HepG2 (cell line): ENCODE data around the gene CRISPLD2. TPM values are rescaled to one million over a fixed set of nuclear protein-coding genes. Genes with fewer than 3 reads are reported as not detected.
A peak's percentile ranks its signal among the peaks of the same experiment; 100 is the strongest.

ENCODE experiments used
- ATAC-seq: fragments of 200-7000 bp; cut with Tn5 transposase; 3 replicates; pipeline ENCODE4 v1.9.1; 2020; ENCODE audit warnings: mild to moderate bottlenecking, moderate library complexity
- BruUV-seq: library from RNA; stranded (reverse); fragments of 400-500 nt; replicated peaks from 2 replicates; lab custom pipeline; 2021; lab: Mats Ljungman, UMichigan
- CTCF ChIA-PET: fragments of 300-600 bp; formaldehyde crosslinking; extraction: SDS; loops from one replicate; lab custom pipeline; 2021; ENCODE audit warnings: low total read pairs, inconsistent platforms, low intra/inter-chr PET ratio; lab: Yijun Ruan, JAX
- POLR2A ChIA-PET: fragments of 350-600 bp; sonication (Branson Sonifier 250); formaldehyde crosslinking; loops from one replicate; lab custom pipeline; 2020; ENCODE audit warnings: antibody characterized with exemption, inconsistent platforms; lab: Yijun Ruan, JAX
- DNase-seq: peaks from one replicate; pipeline ENCODE4 v3.0.0-alpha.2; 2015; ENCODE audit warnings: low spot score
- FAIRE-seq: peaks from 3 replicates; lab custom pipeline; 2011; peaks lifted over from hg19 to GRCh38; lab: Jason Lieb, UNC
- H2AFZ ChIP-seq: one replicate; pipeline ENCODE4 v1.6.1; 2011; ENCODE audit warnings: low read length, inconsistent platforms
- H3K27ac ChIP-seq: fragments of 300-600 bp; 3 replicates; pipeline ENCODE4 v1.8.0; 2011; ENCODE audit warnings: mixed run types, mild to moderate bottlenecking, mixed read lengths, low read length, inconsistent platforms; ENCODE audit not compliant: insufficient read depth; ENCODE audit errors: extremely low read length
- H3K27me3 ChIP-seq, 2 experiments: fragments of 200-600 bp in 1 of 2; 2 replicates in 1 of 2; 3 replicates in 1 of 2; pipeline versions ENCODE4 v1.6.0 to v1.8.0; 2011; ENCODE audit warnings: low read length in 2 of 2, mild to moderate bottlenecking in 2 of 2, moderate library complexity in 2 of 2, inconsistent platforms in 1 of 2; ENCODE audit not compliant: insufficient read depth in 2 of 2, control insufficient read depth in 1 of 2
- H3K36me3 ChIP-seq, 2 experiments: fragments of 200-600 bp in 1 of 2; replicated peaks in 1 of 2; 2 replicates in 1 of 2; 3 replicates in 1 of 2; pipeline versions ENCODE4 v1.5.1 to v1.8.0; 2011; ENCODE audit warnings: low read length in 2 of 2, inconsistent platforms in 1 of 2; ENCODE audit not compliant: insufficient read depth in 2 of 2, control insufficient read depth in 1 of 2
- H3K4me1 ChIP-seq: 2 replicates; pipeline ENCODE4 v1.5.1; 2012; ENCODE audit warnings: low read length, inconsistent platforms; ENCODE audit not compliant: insufficient read depth
- H3K4me2 ChIP-seq: 2 replicates; pipeline ENCODE4 v1.6.0; 2011; ENCODE audit warnings: low read depth, low read length, inconsistent platforms
- H3K4me3 ChIP-seq, 3 experiments: fragments of 200-600 bp in 1 of 3; sonication (generic), shearing (Covaris generic) in 1 of 3; replicated peaks in 1 of 3; 2 replicates each; pipeline ENCODE4 v1.5.1; 2011 to 2016; ENCODE audit warnings: low read length in 3 of 3, inconsistent platforms in 2 of 3, low read depth in 2 of 3, mild to moderate bottlenecking in 2 of 3, control low read depth in 1 of 3, mixed read lengths in 1 of 3; ENCODE audit not compliant: insufficient read depth in 1 of 3
- H3K79me2 ChIP-seq: one replicate; pipeline ENCODE4 v1.6.1; 2011; ENCODE audit warnings: low read length, inconsistent platforms; ENCODE audit not compliant: insufficient read depth
- H3K9ac ChIP-seq: 2 replicates; pipeline ENCODE4 v1.6.0; 2011; ENCODE audit warnings: mild to moderate bottlenecking, low read depth, low read length, inconsistent platforms; ENCODE audit not compliant: insufficient read depth
- H3K9me3 ChIP-seq: 2 replicates; pipeline ENCODE4 v1.5.1; 2012; ENCODE audit warnings: mild to moderate bottlenecking, low read length
- H4K20me1 ChIP-seq: 2 replicates; pipeline ENCODE4 v1.6.0; 2011; ENCODE audit warnings: inconsistent platforms, mild to moderate bottlenecking, low read length, moderate library complexity; ENCODE audit not compliant: insufficient read depth
- BCL6 ChIP-seq: IDR thresholded peaks from 2 replicates; pipeline ENCODE4 v1.6.1; 2016; ENCODE audit warnings: missing genetic modification reagents, missing compliant biosample characterization
- CEBPB ChIP-seq: IDR thresholded peaks from 2 replicates; pipeline ENCODE4 v1.6.1; 2011; ENCODE audit warnings: low read depth, low read length, improper control_type of control experiment, borderline replicate concordance
- HOXA3 ChIP-seq: sonication (generic); formaldehyde crosslinking; IDR thresholded peaks from 2 replicates; pipeline ENCODE4 v1.5.0; 2020; ENCODE audit warnings: missing genetic modification reagents
- MIER2 ChIP-seq: IDR thresholded peaks from 2 replicates; pipeline ENCODE4 v1.6.1; 2016; ENCODE audit warnings: missing biosample characterization, missing genetic modification reagents
- PHF20 ChIP-seq: sonication (generic); formaldehyde crosslinking; IDR thresholded peaks from 2 replicates; pipeline ENCODE4 v1.5.0; 2020; ENCODE audit warnings: mild to moderate bottlenecking, missing genetic modification reagents
- SALL1 ChIP-seq: sonication (generic); formaldehyde crosslinking; IDR thresholded peaks from 2 replicates; pipeline ENCODE4 v1.8.0; 2022; ENCODE audit warnings: mild to moderate bottlenecking, missing genetic modification reagents
- ZBED4 ChIP-seq: sonication (generic); formaldehyde crosslinking; IDR thresholded peaks from 2 replicates; pipeline ENCODE4 v1.4.0; 2020; ENCODE audit warnings: missing genetic modification reagents, borderline replicate concordance
- ZBTB25 ChIP-seq: IDR thresholded peaks from 2 replicates; pipeline ENCODE4 v1.6.1; 2018; ENCODE audit warnings: missing genetic modification reagents
- ZFY ChIP-seq: sonication (generic); formaldehyde crosslinking; IDR thresholded peaks from 2 replicates; pipeline ENCODE4 v1.4.0; 2020; ENCODE audit warnings: missing genetic modification reagents
- ZNF138 ChIP-seq: sonication (generic); formaldehyde crosslinking; IDR thresholded peaks from 2 replicates; pipeline ENCODE4 v1.5.0; 2020; ENCODE audit warnings: mild to moderate bottlenecking, low read depth, missing genetic modification reagents
- ZNF235 ChIP-seq: sonication (generic); formaldehyde crosslinking; IDR thresholded peaks from 2 replicates; pipeline ENCODE4 v1.8.1; 2023; ENCODE audit warnings: mild to moderate bottlenecking, missing genetic modification reagents, borderline replicate concordance
- WGBS: methylation state at CpG from one replicate; pipeline ENCODE4 v1.1.6; 2017; ENCODE audit warnings: low lambda C conversion rate; 5-methylcytosine and 5-hydroxymethylcytosine counted together
- in situ Hi-C: cut with HindIII; loops from 2 replicates; pipeline ENCODE4 v1.10.0; 2017; ENCODE audit warnings: low pct_unique_long_range_greater_than_20kb; ENCODE audit not compliant: extremely low pct_ligation_motif_present
- intact Hi-C: fragments of 100-400 bp; cut with micrococcal nuclease; formaldehyde crosslinking; loops from one replicate; pipeline ENCODE4 v1.10.0; 2022; ENCODE audit not compliant: unreplicated experiment
- polyA plus RNA-seq, 8 experiments: library from polyadenylated mRNA; depleted of rRNA in 3 of 8; stranded (reverse) in 7 of 8; unstranded in 1 of 8; fragments of >200 nt; fragmentation: Illumina TruSeq in 4 of 8; extraction: Trizol in 4 of 8; gene quantifications; 2 replicates each; pipeline versions ENCODE4 v1.2.1 to v1.2.3, GENCODE V29; 2011 to 2016; ENCODE audit warnings: low read depth in 4 of 8, missing spikeins in 1 of 8, mixed read lengths in 1 of 8; ENCODE audit not compliant: insufficient read depth in 1 of 8
- total RNA-seq, 5 experiments: library from RNA; depleted of rRNA; stranded (reverse); fragments of >200 nt; fragmentation: Illumina TruSeq; extraction: Trizol; gene quantifications; 2 replicates each; pipeline ENCODE4 v1.2.3, GENCODE V29; 2016; ENCODE audit warnings: low read depth in 1 of 5

Gene CRISPLD2
- total and polyA plus RNA-seq, 2 of the 13 experiments (the other 11 are each of a cell fraction or from before 2014, with no cell fraction given) = 0.04 to 0.31 TPM

- TF ChIP-seq SALL1 (CRISPR knock-in tag) (no peak), HOXA3 (CRISPR knock-in tag) (no peak), ZNF138 (CRISPR knock-in tag) (no peak), ZBTB25 (CRISPR knock-in tag) (no peak), MIER2 (CRISPR knock-in tag) (no peak), ZNF235 (CRISPR knock-in tag) (no peak)
- TF ChIP-seq, all 625 proteins: peak for 0
Measured at GRCh38 chr16:84889066-84889465, 69.3 kb downstream of the CRISPLD2 start (continued).

- intact Hi-C loops = no loop called here
- no peak overlapping the region for H3K27ac ChIP-seq
- no peak overlapping the region for H3K9ac ChIP-seq
- H3K9me3 ChIP-seq = no peaks in the 10 kb centered on the region
- POLR2A ChIA-PET = no interaction called here
- 44% methylated on average over 9 of the region's 9 CpGs for WGBS
- no peak for FAIRE-seq
- BruUV-seq = no TSS peak
- CTCF ChIA-PET = no interaction called here
- peaks cover 15% of the 10 kb centered on the region for H3K4me1 ChIP-seq
- H3K36me3 ChIP-seq = no peaks in the 10 kb centered on the region
- no peak for ATAC-seq
- no peak for DNase-seq
- no peak overlapping the region for H3K4me3 ChIP-seq
- no peaks in the 10 kb centered on the region for H4K20me1 ChIP-seq
- H3K27me3 ChIP-seq = peaks cover 7 to 35% of the 10 kb centered on the region in 2 experiments; a peak in 3 of 5 replicates
- no peaks in the 10 kb centered on the region for H3K79me2 ChIP-seq
- H2AFZ ChIP-seq = no peak overlapping the region
- H3K4me2 ChIP-seq = no peak overlapping the region
- peak; percentile 29; the same call in 1 of the 2 replicates for TF ChIP-seq CEBPB
- TF ChIP-seq ZFY (CRISPR knock-in tag) = no peak
- no peak for TF ChIP-seq ZBED4
- peak; percentile 77 for TF ChIP-seq BCL6 (CRISPR knock-in tag)
- TF ChIP-seq PHF20 (CRISPR knock-in tag) = no peak
- in situ Hi-C loops = no loop called here
Measured at GRCh38 chr16:84890427-84890826, 70.6 kb downstream of the CRISPLD2 start.
